Neuronal stem cell (in vitro differentiated cells): ENCODE measurements around the gene HUNK.

ENCODE experiments used
- DNase-seq: peaks from one replicate; pipeline ENCODE4 v3.0.0-alpha.2; 2013; ENCODE audit warnings: low spot score
- H2AFZ ChIP-seq: one replicate; pipeline ENCODE4 v1.6.1; 2013; ENCODE audit warnings: mild to moderate bottlenecking, low read length, inconsistent platforms
- H2AK5ac ChIP-seq: 2 replicates; pipeline ENCODE4 v1.6.1; 2013; ENCODE audit warnings: low read depth, mild to moderate bottlenecking, inconsistent platforms, low read length, moderate library complexity, mixed read lengths
- H2BK120ac ChIP-seq: 2 replicates; pipeline ENCODE4 v1.6.1; 2013; ENCODE audit warnings: low read depth, mild to moderate bottlenecking, inconsistent platforms, low read length, moderate library complexity, mixed read lengths
- H2BK12ac ChIP-seq: one replicate; pipeline ENCODE4 v1.6.1; 2013; ENCODE audit warnings: low read length, inconsistent platforms
- H2BK15ac ChIP-seq: 2 replicates; pipeline ENCODE4 v1.6.1; 2013; ENCODE audit warnings: mild to moderate bottlenecking, low read length, inconsistent platforms, mixed read lengths
- H2BK5ac ChIP-seq: one replicate; pipeline ENCODE4 v1.6.1; 2013; ENCODE audit warnings: inconsistent platforms, mild to moderate bottlenecking, low read length, moderate library complexity
- H3K14ac ChIP-seq: one replicate; pipeline ENCODE4 v1.6.1; 2013; ENCODE audit warnings: low read length, inconsistent platforms
- H3K18ac ChIP-seq: 2 replicates; pipeline ENCODE4 v1.6.1; 2013; ENCODE audit warnings: low read length, inconsistent platforms
- H3K23ac ChIP-seq: 2 replicates; pipeline ENCODE4 v1.6.1; 2013; ENCODE audit warnings: low read depth, mild to moderate bottlenecking, mixed read lengths, low read length, inconsistent platforms; ENCODE audit not compliant: poor library complexity
- H3K27ac ChIP-seq: replicated peaks from 3 replicates; pipeline ENCODE4 v1.5.1; 2013; ENCODE audit warnings: low read length, inconsistent platforms
- H3K27me3 ChIP-seq, 3 experiments: 2 replicates each; pipeline ENCODE4 v1.6.1; 2013; ENCODE audit warnings: low read length in 3 of 3, mild to moderate bottlenecking in 2 of 3, inconsistent platforms in 1 of 3, low read depth in 1 of 3, mixed read lengths in 1 of 3, moderate library complexity in 1 of 3; ENCODE audit not compliant: control insufficient read depth in 3 of 3, insufficient read depth in 3 of 3
- H3K36me3 ChIP-seq, 2 donors: replicated peaks in 1 of 2; 2 replicates each; pipeline ENCODE4 v1.6.1; 2013; ENCODE audit warnings: low read length in 2 of 2; ENCODE audit not compliant: control insufficient read depth in 2 of 2, insufficient read depth in 2 of 2
- H3K4ac ChIP-seq: 2 replicates; pipeline ENCODE4 v1.6.1; 2013; ENCODE audit warnings: inconsistent platforms, mild to moderate bottlenecking, low read length, moderate library complexity
- H3K4me1 ChIP-seq, 2 donors: 1 replicate in 1 of 2; 2 replicates in 1 of 2; pipeline ENCODE4 v1.6.1; 2013; ENCODE audit warnings: low read length in 2 of 2, low read depth in 1 of 2; ENCODE audit not compliant: control insufficient read depth in 2 of 2, insufficient read depth in 1 of 2
- H3K4me2 ChIP-seq: one replicate; pipeline ENCODE4 v1.6.1; 2013; ENCODE audit warnings: mild to moderate bottlenecking, low read length, inconsistent platforms; ENCODE audit not compliant: insufficient read depth, poor library complexity, severe bottlenecking
- H3K4me3 ChIP-seq, 2 donors: 2 replicates each; pipeline ENCODE4 v1.5.1; 2013; ENCODE audit warnings: low read length in 2 of 2, mild to moderate bottlenecking in 2 of 2, inconsistent platforms in 1 of 2, moderate library complexity in 1 of 2
- H3K79me1 ChIP-seq: one replicate; pipeline ENCODE4 v1.6.1; 2013; ENCODE audit warnings: low read depth, mild to moderate bottlenecking, inconsistent platforms, low read length, moderate library complexity
- H3K9ac ChIP-seq: one replicate; pipeline ENCODE4 v1.6.1; 2013; ENCODE audit warnings: mild to moderate bottlenecking, low read depth, low read length, inconsistent platforms; ENCODE audit not compliant: poor library complexity
- H3K9me3 ChIP-seq, 2 donors: replicated peaks in 1 of 2; 2 replicates each; pipeline versions ENCODE3 to v1.6.1; 2013; ENCODE audit warnings: low read length in 2 of 2, mild to moderate bottlenecking in 2 of 2, inconsistent platforms in 1 of 2, low read depth in 1 of 2, mixed read lengths in 1 of 2, moderate library complexity in 1 of 2; ENCODE audit not compliant: control insufficient read depth in 2 of 2, insufficient read depth in 1 of 2
- H4K8ac ChIP-seq: one replicate; pipeline ENCODE4 v1.6.1; 2013; ENCODE audit warnings: low read depth, mild to moderate bottlenecking, inconsistent platforms, low read length, moderate library complexity
- H4K91ac ChIP-seq: one replicate; pipeline ENCODE4 v1.6.1; 2013; ENCODE audit warnings: low read length, low read depth, mild to moderate bottlenecking, inconsistent platforms; ENCODE audit not compliant: poor library complexity
- WGBS, 2 donors: extraction: QIAGEN DNeasy Blood & Tissue Kit; methylation state at CpG; one replicate each; pipeline ENCODE4 v1.1.7; 2013; ENCODE audit warnings: missing lambda C conversion rate in 2 of 2, mixed read lengths in 1 of 2; ENCODE audit not compliant: insufficient read length in 2 of 2, insufficient replicate concordance in 1 of 2; ENCODE audit errors: extremely low coverage in 2 of 2; 5-methylcytosine and 5-hydroxymethylcytosine counted together

HUNK gene

DNA sequence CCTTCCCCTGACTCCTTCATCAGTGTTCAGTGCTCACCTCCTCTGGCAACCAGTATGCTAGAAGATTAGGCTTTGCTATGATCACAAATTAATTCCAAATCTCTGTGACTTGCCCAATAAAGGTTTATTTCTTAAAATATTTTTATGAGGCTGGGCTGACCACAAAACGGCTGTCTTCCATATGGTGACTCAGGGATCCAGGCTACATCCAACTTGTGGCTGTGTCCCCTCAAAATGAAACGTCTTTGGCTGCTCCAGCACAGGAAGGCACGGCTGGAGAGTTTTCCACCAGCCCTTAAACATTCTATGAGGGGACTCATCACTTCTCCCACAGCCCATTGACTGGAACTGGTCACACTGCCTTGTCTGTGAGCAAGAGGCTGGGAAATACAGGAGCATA lies 131.5 kb downstream of the HUNK start:
- H3K9ac ChIP-seq: no peak overlapping the region
- H2AFZ ChIP-seq: no peak overlapping the region
- no peak overlapping the region for H3K14ac ChIP-seq
- H3K4ac ChIP-seq: no peak overlapping the region
- no peak overlapping the region for H2AK5ac ChIP-seq
- H2BK120ac ChIP-seq: no peak overlapping the region
- no peak overlapping the region for H3K4me3 ChIP-seq
- no peaks in the 10 kb centered on the region for H3K79me1 ChIP-seq
- no peak overlapping the region for H3K23ac ChIP-seq
- H2BK15ac ChIP-seq: no peak overlapping the region
- no peak for DNase-seq
- H3K27me3 ChIP-seq: no peaks in the 10 kb centered on the region
- no peak overlapping the region for H3K27ac ChIP-seq
- no CpG with 5 or more reads among the region's 3 CpGs for WGBS, 2 donors
- H3K4me1 ChIP-seq: peaks cover 0 to 2% of the 10 kb centered on the region in 2 donors
- H3K9me3 ChIP-seq: no peaks in the 10 kb centered on the region
- H3K18ac ChIP-seq: no peak overlapping the region
- H4K91ac ChIP-seq: no peak overlapping the region
- no peak overlapping the region for H3K4me2 ChIP-seq
- peaks cover 8 to 37% of the 10 kb centered on the region in 2 donors for H3K36me3 ChIP-seq
- no peak overlapping the region for H4K8ac ChIP-seq
- no peak overlapping the region for H2BK12ac ChIP-seq
- no peak overlapping the region for H2BK5ac ChIP-seq

DNA sequence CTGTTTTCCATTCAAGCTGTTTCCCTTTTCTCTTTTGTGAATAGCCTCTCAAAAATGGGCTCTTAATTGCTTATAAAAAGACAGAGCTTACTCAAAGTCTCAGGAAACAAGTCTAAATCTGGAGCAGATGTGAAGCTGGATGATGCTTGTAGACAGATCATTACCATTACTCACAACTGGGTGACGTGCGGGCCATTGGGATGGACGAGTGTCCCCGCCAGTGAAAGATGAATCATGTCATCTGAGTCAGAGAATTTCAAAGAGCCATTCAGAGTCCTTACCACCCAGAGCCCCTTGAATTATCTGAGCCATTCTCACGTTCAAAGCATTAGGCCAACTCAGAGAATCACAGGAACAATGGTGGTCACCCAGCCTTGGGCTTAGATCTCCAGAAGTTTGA lies 134.6 kb downstream of the HUNK start:
- no peak overlapping the region for H2BK5ac ChIP-seq
- H2BK120ac ChIP-seq: no peak overlapping the region
- no peak overlapping the region for H3K23ac ChIP-seq
- no peak overlapping the region for H3K4ac ChIP-seq
- no peak overlapping the region for H4K91ac ChIP-seq
- H3K79me1 ChIP-seq: no peaks in the 10 kb centered on the region
- H3K18ac ChIP-seq: no peak overlapping the region
- no peaks in the 10 kb centered on the region for H3K4me1 ChIP-seq
- H2AK5ac ChIP-seq: no peak overlapping the region
- H2AFZ ChIP-seq: no peak overlapping the region
- no peaks in the 10 kb centered on the region for H3K27me3 ChIP-seq
- H3K4me2 ChIP-seq: no peak overlapping the region
- no peak for DNase-seq
- no peak overlapping the region for H2BK12ac ChIP-seq
- no peak overlapping the region for H4K8ac ChIP-seq
- no peak overlapping the region for H3K14ac ChIP-seq
- H3K4me3 ChIP-seq: no peak overlapping the region
- H2BK15ac ChIP-seq: no peak overlapping the region
- no CpG with 5 or more reads among the region's 5 CpGs for WGBS, 2 donors
- H3K27ac ChIP-seq: no peak overlapping the region
- H3K9ac ChIP-seq: no peak overlapping the region
- no peaks in the 10 kb centered on the region for H3K9me3 ChIP-seq
- H3K36me3 ChIP-seq: peaks cover 0 to 7% of the 10 kb centered on the region in 2 donors

GRCh38 chr21:32008714-32009113 lies 135.9 kb downstream of the HUNK start:
- H3K23ac ChIP-seq: no peak overlapping the region
- H3K36me3 ChIP-seq: no peaks in the 10 kb centered on the region
- H3K18ac ChIP-seq: no peak overlapping the region
- no peaks in the 10 kb centered on the region for H3K79me1 ChIP-seq
- H4K91ac ChIP-seq: no peak overlapping the region
- H3K27ac ChIP-seq: no peak overlapping the region
- no peak overlapping the region for H4K8ac ChIP-seq
- no peak overlapping the region for H3K4ac ChIP-seq
- H3K9me3 ChIP-seq: no peaks in the 10 kb centered on the region
- H3K4me3 ChIP-seq: no peak overlapping the region
- H3K9ac ChIP-seq: no peak overlapping the region
- H2AK5ac ChIP-seq: no peak overlapping the region
- H2BK15ac ChIP-seq: no peak overlapping the region
- no peak overlapping the region for H2BK12ac ChIP-seq
- no peak overlapping the region for H3K14ac ChIP-seq
- no peak overlapping the region for H2AFZ ChIP-seq
- no peak for DNase-seq
- no peak overlapping the region for H3K4me2 ChIP-seq
- H3K27me3 ChIP-seq: no peaks in the 10 kb centered on the region
- WGBS, 2 donors: no CpG with 5 or more reads among the region's 2 CpGs
- no peak overlapping the region for H2BK5ac ChIP-seq
- no peak overlapping the region for H2BK120ac ChIP-seq
- no peaks in the 10 kb centered on the region for H3K4me1 ChIP-seq

- Histone ChIP-seq H4K91ac (no peak overlapping the region), H2AK5ac (no peak overlapping the region), H3K4me1 (no peaks in the 10 kb centered on the region), H2BK12ac (no peak overlapping the region), H3K9ac (no peak overlapping the region), H2BK15ac (no peak overlapping the region), H3K4ac (no peak overlapping the region), H2AFZ (no peak overlapping the region), H3K4me3 (no peak overlapping the region), H3K23ac (no peak overlapping the region), H3K79me1 (no peaks in the 10 kb centered on the region), H3K36me3 (no peaks in the 10 kb centered on the region), H3K18ac (no peak overlapping the region), H2BK5ac (no peak overlapping the region), H3K14ac (no peak overlapping the region), H3K9me3 (no peaks in the 10 kb centered on the region), H4K8ac (no peak overlapping the region), H2BK120ac (no peak overlapping the region), H3K27me3 (no peaks in the 10 kb centered on the region), H3K4me2 (no peak overlapping the region), H3K27ac (no peak overlapping the region)
- WGBS, 2 donors: no CpG with 5 or more reads among the region's 3 CpGs
- no peak for DNase-seq
Measured at GRCh38 chr21:32009263-32009662, 136.4 kb downstream of the HUNK start.
